CD4-positive, alpha-beta T cell treated with Interleukin-17A for 1 hour (primary cell): ENCODE measurements around the gene TBX10.
A peak's percentile ranks its signal among the peaks of the same experiment; 100 is the strongest.
"Not testable (repeated sequence)": the region's sequence is repeated elsewhere in the genome, so short reads cannot be mapped to it uniquely, and the experiment has no call there.

ENCODE experiments used
- DNase-seq: peaks from one replicate; pipeline ENCODE4 v3.0.0-alpha.2; 2020

The TBX10 gene

DNA sequence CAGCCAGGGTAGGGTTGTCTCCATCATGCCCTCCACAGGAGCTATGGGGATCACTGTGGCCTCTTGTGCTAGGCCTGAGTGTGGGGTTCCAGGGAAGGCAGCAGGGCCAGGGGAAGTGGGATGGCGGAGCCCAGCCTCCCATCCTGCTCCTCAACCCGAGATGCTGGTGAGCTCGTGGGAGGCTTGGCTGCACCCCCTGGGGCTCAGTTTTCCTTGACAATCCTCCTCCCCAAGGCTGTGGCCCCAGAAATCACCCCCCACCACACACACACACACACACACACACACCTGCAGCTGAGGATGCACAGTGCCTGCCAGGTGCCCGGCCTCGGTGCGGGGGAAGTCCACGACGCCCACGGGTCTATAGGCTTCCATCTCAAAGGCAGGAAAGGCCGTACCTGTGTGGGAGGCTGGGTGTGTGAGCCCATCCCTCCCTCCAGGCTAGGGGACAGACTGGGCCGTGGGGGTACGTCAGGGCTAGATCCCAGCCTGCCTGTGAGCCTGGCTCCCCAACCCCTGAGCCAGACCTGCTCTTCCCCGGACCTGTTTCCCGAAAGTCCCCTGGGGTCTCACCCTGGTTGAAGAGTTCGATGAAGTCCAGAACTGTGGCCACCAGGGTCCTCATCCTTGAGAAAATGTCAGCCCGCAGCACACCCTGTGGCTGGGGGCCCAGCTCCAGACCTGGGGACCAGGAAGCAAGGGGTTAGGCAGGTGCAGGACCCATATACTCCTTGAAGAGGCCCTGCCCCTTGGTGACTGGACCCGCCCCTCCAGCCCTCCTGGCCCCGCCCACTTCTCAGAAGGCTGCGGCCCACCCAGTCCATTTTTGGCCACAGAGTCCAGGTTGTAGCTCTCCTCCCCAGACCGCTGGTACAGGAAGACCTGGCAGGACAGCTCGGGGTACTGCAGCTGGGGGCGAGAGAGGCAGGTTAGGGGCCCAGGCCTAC is 5.2 kb upstream of the TBX10 start:
- DNase-seq, result no peak

- no peak for DNase-seq
These were observed 4.5 kb upstream of the TBX10 start for GRCh38 chr11:67644042-67644441.

- DNase-seq, result no peak
These were observed 2.9 kb upstream of the TBX10 start for GRCh38 chr11:67642173-67643120.

- no peak for DNase-seq
These were observed 2.0 kb upstream of the TBX10 start for GRCh38 chr11:67641338-67642172.

DNA sequence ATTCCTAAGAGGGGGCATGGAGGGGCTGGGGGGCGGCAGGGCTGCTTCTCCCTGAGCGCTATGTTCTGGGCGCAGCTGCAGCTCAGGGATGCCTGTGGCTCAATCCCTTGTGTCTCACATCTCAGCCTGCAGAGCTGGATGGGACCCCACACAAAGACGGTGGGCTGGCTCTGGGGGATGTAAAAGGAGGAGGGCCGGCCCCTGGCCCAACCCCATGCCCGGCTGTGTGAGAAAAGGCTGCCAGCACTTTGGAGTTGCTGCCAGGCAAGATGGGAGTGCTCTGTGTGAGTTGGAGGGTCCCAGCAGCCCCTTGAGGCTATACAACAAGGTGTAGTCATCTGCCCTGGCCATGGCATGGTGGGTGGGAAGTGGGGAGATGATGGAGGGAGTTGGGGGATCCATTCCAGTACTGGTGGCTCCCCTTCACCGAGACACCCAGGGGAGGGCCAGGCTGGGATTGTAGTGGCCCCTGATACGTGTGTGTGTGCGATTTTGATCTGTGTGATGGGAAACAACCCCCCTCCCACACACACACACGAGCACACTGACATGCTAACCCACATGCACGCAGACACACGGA is 1.3 kb upstream of the TBX10 start:
- no peak for DNase-seq

DNA sequence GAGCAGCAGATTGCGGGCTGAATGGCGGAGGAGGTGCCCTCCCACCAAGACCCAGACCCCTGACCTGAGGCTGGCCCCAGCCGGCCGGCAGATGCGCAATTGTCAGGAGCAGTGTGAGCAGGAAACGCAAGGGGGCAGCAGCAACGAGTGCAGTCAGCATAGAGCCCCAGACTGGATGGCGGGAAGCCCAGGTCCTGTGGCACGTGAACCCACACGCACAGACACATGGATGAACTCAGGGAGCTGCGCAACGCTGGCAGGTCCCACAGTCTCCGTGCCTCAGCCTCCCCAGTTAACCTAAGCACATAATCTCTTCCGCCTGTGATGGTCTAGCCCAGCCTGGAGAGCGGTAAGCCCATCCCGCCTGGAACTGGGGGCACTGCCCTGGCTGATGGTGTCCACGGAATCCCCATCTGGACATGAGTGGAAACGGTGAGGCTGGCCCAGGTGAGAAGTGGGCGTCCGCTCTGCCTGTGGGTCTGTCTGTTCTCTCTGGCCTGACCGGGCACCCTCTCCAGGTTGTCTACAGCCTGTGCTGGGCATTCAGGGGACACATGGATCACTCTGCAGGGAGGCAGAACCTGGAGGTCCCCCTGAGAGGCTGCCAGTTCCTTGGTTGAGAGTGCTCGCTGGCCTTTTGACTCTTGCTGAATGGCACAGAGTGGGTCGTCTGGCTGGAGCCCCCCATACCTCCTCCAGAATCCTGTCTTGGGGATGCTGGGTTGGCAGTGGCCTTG is 626 bp upstream of the TBX10 start:
- peak; percentile 70 for DNase-seq

GRCh38 chr11:67638535-67639437 is 777 bp downstream of the TBX10 start:
- DNase-seq, result no peak

GRCh38 chr11:67637441-67637840 is 2.1 kb downstream of the TBX10 start:
- not testable (repeated sequence) for DNase-seq

- DNase-seq, result no peak
These were observed 2.6 kb downstream of the TBX10 start for GRCh38 chr11:67636962-67637361.

GRCh38 chr11:67635231-67635521 is 4.4 kb downstream of the TBX10 start:
- no peak for DNase-seq

DNA sequence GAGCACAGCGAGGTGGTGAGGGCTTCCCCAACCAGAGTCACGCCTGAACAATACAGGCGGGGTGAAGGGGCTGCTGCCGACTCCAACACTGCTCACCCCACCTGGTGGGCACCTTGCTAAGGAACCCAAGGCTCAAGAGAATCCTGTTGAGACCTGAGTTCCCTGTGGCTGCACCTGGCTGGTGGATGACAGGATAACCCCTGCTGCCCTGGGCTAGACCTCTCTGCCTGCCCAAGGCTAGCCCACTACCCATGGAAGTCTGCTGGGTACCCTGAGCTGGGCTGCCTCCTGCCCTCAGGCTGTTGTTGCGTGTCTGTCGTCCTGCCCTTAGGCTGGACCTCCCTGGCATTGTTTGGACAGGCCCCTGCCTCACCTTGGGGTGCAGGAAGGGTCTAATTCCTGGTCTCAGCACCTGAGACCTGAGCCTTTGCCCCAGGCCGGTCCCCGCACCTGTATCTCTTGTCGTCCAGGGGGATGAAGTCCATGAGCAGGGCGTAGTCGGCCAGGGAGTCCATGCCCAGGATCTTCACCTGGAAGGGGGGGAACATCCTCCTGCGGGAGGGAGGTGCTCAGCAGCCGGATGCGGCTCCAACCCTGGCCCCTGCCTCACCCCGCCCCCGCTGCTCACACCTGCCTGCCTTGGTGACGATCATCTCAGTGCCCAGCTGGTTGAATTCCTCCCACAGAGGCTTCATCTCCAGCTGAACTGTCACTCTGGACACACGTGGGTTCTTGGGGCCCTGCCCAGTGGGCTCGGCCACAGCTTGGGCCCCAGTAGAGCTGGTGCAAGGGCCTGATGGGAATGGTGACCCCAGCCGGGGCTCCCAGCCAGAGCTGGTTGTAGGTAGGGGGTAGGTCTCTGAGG is 5.0 kb downstream of the TBX10 start:
- no peak for DNase-seq

DNA sequence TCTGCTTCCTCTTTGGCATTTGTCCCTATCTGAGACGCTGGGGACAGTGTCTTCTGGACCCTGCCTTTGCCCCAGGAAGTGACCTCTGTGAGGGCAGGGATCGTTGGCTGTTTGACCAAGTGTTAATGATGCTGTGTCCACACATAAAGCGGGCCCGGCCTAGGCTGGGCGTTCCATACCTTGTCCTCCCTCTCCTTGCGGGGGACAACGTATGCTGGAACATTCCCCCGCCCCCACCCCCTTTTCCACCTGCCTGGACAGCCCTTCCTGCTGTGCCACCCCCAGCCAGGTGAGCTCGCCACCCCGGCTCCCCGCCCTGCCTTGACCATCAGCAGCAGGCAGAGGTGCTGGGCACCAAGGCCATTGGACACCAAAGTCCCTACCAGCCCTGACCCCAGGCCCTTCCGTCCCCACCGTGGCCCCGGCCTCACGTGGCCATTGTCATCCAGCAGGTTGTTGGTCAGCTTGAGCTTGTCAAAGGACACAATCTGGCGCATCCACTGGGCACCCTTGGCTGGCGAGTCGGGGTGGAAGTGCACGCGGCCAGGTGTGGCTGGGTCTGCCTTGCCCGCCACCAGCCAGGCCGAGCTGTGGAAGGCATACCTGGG is 5.7 kb downstream of the TBX10 start:
- DNase-seq, result no peak

- no peak for DNase-seq
These were observed 6.4 kb downstream of the TBX10 start for GRCh38 chr11:67632982-67633755.

DNA sequence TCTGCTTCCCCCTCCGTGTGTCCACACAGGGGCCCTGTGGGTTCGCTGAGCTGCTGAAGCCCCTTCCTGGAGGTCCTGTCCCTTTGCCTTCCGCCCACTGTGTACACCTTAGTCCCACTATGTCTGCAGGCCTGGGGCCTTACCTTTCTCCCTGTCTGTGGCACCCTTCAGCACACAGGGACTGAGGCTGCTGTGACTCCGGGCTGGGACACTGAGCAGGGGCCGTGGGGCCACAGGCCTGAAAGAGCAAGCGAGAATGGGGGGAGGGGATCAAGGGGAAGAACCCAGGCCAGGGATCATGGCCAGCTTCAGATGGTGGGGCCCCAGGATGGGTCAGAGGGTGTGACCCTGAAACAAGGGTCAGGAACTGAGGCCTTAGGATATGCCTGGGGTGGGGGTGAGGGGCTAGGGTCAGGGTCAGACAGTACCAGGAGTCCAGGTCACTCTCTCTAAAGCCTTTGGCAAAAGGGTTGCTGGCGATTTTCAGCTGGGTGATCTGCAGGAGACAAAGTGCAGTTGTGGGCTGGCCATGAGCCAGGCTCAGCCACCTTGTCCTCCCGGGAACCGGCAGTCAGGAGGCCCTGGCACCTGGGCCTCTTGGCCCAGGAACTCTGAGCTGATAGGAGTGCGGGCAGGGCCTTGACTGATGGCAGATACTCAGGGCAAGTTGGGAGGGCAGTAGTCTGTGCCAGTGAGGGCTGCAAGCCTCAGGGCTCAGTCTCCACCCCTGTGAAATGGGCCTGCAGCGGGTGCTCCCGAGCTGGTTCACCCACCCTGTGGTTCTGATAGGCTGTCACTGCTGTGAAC is 7.2 kb downstream of the TBX10 start:
- no peak for DNase-seq

DNA sequence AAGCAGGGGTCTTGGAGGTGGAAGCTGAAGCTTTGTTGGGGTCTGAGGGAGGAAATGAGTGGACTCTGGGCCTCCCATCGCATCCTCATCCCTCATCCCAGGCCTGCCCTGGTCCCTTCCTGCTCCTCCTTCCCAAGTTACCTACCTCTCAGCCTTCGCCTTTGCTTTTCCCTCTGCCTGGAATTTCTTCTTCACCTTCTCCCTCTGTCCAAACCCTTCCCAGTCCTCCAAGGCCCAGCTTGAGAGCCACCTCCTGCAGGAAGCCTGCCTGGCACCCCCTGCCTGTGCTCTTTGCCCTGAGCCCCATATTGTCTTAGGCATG is 7.7 kb downstream of the TBX10 start:
- no peak for DNase-seq

DNA sequence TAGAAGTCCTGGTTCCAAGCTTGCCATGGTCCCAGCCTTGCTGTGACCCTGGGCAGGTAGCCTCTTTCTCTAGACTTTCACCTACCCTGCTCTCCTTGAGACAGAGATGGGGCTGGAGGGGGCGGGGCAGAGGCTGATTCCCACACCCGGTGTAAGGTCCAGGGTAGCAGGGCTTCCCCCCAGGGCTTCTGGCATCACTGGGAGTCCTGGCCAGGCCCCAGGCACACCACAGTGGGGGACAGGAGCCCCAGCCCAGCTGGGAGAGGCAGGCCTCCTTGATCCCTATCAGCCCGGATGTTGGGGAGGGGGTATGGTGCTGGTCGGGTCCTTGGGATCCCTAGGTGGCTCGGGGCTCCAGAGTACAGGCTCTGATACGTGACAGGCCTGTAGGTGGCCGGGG is 8.2 kb downstream of the TBX10 start:
- DNase-seq, result no peak

GRCh38 chr11:67630943-67631331 is 8.6 kb downstream of the TBX10 start:
- DNase-seq, result no peak
